Measurements from ENCODE around the gene MAST3.

The MAST3 gene

GRCh38 chr19:18160493-18160970 lies 63.0 kb downstream of the MAST3 start:
- no peak for DNase-seq (ENCODE audit: low read depth)

GRCh38 chr19:18160971-18161635 lies 63.5 kb downstream of the MAST3 start:
- peak; percentile 61 for DNase-seq (ENCODE audit: low read depth)

DNA sequence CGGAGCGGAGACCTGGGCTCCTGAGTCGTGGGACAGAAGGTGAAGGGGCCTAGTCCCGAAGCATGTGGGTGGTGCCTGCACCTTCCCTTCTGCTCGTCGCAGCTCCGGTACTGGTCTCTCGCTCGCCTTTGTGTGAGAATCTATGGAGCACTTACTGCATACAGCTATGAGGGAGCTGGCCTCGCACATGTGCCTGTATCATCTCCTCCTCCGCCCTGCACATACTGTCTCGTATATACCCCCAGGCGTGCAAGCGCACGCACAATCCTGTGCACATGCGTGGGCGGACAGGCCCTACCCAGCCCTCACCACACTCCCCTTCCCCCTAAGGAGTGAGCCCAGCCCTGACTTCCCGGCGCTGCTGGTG lies 64.0 kb downstream of the MAST3 start:
- no peak for DNase-seq (ENCODE audit: low read depth)

GRCh38 chr19:18164072-18164471 lies 66.5 kb downstream of the MAST3 start:
- no peak for DNase-seq (ENCODE audit: low read depth)

GRCh38 chr19:18165794-18166544 lies 68.4 kb downstream of the MAST3 start:
- DNase-seq (ENCODE audit: low read depth) = no peak

DNA sequence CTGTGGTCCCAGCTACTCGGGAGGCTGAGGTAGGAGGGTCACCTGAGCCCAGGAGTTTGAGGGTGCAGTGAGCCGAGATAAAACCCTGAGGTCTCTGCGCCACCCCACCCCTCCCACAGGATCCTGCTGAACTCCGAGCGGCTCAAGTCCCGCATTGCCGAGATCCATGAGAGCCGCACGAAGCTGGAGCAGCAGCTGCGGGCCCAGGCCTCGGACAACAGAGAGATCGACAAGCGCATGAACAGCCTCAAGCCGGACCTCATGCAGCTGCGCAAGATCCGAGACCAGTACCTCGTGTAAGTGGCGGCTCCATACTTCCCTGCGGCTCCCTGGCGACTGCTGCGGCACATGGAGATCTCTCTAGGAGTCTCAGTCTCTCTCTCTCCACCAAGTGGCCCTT lies 69.4 kb downstream of the MAST3 start:
- DNase-seq (ENCODE audit: low read depth) = no peak

- no peak for DNase-seq (ENCODE audit: low read depth)
Observed at GRCh38 chr19:18167975-18168645, 70.5 kb downstream of the MAST3 start.

DNA sequence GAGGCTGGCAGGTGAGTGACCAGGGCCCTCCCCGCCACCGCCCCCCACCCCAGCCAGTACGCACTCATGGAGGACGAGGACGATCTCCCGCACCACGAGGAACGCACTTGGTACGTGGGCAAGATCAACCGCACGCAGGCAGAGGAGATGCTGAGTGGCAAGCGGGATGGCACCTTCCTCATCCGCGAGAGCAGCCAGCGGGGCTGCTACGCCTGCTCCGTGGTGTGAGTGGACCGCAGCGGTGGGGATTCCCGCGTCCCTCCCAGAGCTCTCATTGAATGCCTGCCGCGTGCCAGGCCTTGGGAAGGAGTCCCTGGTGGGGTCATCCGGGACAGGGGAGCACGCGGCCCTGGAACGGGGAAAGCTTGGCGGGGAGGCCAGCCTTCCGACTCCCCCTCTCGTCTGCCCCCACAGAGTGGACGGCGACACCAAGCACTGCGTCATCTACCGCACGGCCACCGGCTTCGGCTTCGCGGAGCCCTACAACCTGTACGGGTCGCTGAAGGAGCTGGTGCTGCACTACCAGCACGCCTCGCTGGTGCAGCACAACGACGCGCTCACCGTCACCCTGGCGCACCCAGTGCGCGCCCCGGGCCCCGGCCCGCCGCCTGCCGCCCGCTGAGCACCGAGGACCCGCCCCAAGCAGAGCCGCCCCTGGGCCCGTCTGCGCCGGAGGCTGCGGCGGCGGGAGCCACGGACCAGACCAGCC lies 71.2 kb downstream of the MAST3 start:
- DNase-seq (ENCODE audit: low read depth) = no peak

DNA sequence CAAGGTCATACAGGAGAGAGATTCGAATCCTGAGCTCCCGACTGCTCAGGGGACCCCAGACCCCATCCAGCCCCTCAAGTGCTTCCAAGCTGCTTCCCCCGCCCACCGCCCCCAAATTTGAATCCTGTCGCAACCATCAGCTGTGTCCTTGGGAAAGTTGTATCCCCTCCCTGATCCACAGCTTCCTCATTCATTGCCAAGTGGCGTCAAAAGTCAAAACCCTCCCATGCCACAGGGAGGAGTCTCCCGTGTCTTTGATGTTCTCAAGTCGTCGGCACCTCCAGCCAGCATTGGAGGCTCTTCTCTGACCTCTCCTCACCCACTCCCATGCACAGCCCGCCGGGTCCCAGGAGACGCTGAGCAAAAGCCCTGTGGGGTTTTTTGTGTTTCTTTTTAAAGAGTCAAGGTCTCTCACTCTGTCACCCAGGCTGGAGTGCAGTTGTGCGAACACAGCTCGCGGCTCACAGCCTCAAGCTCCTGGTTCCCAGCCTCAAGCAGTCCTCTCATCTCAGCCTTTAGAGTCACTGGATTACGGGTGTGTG lies 73.2 kb downstream of the MAST3 start:
- no peak for DNase-seq (ENCODE audit: low read depth)

GRCh38 chr19:18171605-18172327 lies 74.2 kb downstream of the MAST3 start:
- no peak for DNase-seq (ENCODE audit: low read depth)

DNA sequence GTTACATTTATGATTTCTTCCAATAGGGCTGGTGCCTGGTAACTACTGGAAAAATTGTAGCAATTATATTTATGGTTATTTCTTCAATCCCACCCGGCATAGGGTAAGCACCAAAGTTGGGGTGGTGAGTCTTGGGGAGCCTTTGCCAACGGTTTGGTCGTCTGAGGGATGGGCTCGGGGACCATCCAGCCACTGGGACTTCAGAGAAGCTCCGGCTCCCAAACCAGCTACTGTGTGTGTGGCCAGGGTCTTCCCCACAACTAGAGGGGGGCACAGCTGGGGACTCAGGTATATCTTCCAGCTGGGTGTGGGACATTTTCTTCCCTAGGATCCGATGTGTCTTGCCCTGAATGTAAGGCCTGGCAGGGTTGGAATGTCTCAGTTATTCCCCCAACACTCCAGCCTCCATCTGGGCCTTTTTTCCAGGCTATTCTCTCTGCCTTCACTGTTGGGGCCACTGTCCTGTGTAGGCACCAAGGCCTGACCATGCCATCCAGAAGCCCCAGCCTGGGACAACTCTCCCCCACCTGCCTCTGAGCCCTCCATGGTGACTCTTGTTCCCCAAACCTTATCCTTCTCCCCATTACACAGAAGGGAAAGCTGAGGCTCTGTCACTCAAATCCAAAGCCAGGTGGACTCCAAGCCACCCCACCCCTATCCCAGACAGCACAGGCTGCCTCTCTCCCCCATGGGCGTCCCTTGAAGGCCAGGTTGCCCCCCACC lies 74.9 kb downstream of the MAST3 start:
- no peak for DNase-seq (ENCODE audit: low read depth)

DNA sequence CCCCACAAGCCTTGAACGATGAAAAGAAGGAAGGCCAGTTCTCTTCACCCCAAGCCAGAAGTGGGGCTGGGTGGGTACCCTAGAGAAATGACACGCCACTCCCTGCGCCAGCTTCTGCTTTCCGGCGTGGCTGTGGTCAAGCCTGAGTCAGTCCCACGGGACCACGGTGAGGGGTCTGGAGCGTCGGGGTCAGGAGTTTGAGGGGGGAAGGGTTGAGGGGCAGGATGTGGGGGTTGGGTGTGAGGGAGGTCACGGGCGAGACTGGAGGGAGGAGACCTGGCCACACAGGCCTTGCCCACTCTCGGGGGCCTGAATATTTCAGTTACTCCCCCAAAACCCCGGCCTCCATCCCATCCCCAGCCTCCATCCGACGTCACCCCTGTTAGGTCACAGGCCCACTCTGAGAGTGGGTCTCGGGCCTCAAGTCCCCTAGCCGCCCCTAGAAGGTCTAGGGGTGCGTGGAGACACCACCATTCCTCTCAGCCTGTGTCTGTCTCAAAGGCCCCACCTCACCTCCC lies 75.5 kb downstream of the MAST3 start:
- DNase-seq (ENCODE audit: low read depth) = no peak

- DNase-seq (ENCODE audit: low read depth) = no peak
Observed at GRCh38 chr19:18173572-18174288, 76.2 kb downstream of the MAST3 start, which contains the start of gene IFI30. IFI30 (plus strand) TSS chr19:18173813; CDS start chr19:18173842, 29 bp downstream.

DNA sequence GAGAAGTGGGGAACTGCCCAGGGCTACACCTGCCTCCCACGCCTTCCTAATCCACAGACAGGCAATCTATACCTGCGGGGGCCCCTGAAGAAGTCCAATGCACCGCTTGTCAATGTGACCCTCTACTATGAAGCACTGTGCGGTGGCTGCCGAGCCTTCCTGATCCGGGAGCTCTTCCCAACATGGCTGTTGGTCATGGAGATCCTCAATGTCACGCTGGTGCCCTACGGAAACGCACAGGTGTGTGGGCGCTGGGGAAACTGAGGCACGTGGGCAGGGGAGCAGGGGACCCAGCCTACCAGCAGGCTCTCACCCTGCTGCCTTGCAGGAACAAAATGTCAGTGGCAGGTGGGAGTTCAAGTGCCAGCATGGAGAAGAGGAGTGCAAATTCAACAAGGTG lies 77.4 kb downstream of the MAST3 start:
- no peak for DNase-seq (ENCODE audit: low read depth)

GRCh38 chr19:18176367-18177310 lies 79.1 kb downstream of the MAST3 start:
- DNase-seq (ENCODE audit: low read depth) = no peak

- no peak for DNase-seq (ENCODE audit: low read depth)
Observed at GRCh38 chr19:18179957-18180356, 82.4 kb downstream of the MAST3 start.

GRCh38 chr19:18183529-18183928 lies 86.0 kb downstream of the MAST3 start:
- DNase-seq (ENCODE audit: low read depth) = no peak

DNA sequence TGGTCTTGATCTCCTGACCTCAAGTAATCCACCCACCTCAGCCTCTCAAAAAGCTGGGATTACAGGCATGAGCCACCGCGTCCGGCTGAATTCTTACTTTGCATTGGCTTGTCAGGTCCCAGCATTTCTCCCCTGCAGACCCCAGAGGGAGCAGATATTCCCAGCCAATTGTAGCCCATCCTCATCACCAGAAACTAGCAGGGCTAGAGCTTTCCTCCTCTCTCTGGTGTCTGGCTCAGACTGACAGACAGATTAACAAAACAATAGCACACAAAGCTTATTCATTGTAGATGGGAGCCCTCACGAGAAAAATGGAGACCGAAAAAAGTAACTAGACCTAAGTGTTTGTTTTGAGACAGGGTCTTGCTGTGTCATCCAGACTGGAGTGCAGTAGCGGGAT lies 88.0 kb downstream of the MAST3 start:
- no peak for DNase-seq (ENCODE audit: low read depth)

GRCh38 chr19:18190278-18190677 lies 92.7 kb downstream of the MAST3 start:
- DNase-seq (ENCODE audit: low read depth) = no peak
